ENCODE data around the gene SLC22A7. TPM values are rescaled to one million over a fixed set of nuclear protein-coding genes. Genes with fewer than 3 reads are reported as not detected.

The SLC22A7 gene
- total and polyA plus RNA-seq, 2 donors from 2014 or later: 2.0 to 34.8 TPM

GRCh38 chr6:43318011-43318410 lies 20.0 kb downstream of the SLC22A7 start:
- H3K9me3 ChIP-seq (ENCODE audit: control insufficient read depth in 2 of 3, insufficient read depth in 1 of 3, low read length in 3 of 3): no peaks in the 10 kb centered on the region
- no peak for TF ChIP-seq CTCF (IDR thresholded peaks at IDR 0.05; ENCODE audit: borderline replicate concordance, extremely low read depth, insufficient read depth)
- no peaks in the 10 kb centered on the region for H3K36me3 ChIP-seq (ENCODE audit: control insufficient read depth in 2 of 3, insufficient read depth in 3 of 3, low read length in 3 of 3)
- no peaks in the 10 kb centered on the region for H3K27me3 ChIP-seq (ENCODE audit: control insufficient read depth, insufficient read depth, low read length)
- intact Hi-C loops (cut with DNase I): no loop called here
- no peak overlapping the region for H3K4me3 ChIP-seq (ENCODE audit: low read length in 3 of 3)
- H3K27ac ChIP-seq (ENCODE audit: low read depth in 2 of 2, low read length in 2 of 2): no peak overlapping the region
- FAIRE-seq: no peak
- no peak for DNase-seq
- H3K4me1 ChIP-seq (ENCODE audit: control insufficient read depth in 2 of 3, insufficient read depth in 2 of 3, low read depth in 1 of 3, low read length in 3 of 3): no peaks in the 10 kb centered on the region
- H3K9ac ChIP-seq (ENCODE audit: low read length in 3 of 3): no peak overlapping the region

- FAIRE-seq (no peak), DNase-seq (no peak)
- H3K27ac ChIP-seq (ENCODE audit: low read depth in 2 of 2, low read length in 2 of 2): no peak overlapping the region
- TF ChIP-seq CTCF (IDR thresholded peaks at IDR 0.05; ENCODE audit: borderline replicate concordance, extremely low read depth, insufficient read depth): no peak
- no peaks in the 10 kb centered on the region for H3K9me3 ChIP-seq (ENCODE audit: control insufficient read depth in 2 of 3, insufficient read depth in 1 of 3, low read length in 3 of 3)
- intact Hi-C loops (cut with DNase I): no loop called here
- no peak overlapping the region for H3K4me3 ChIP-seq (ENCODE audit: low read length in 3 of 3)
- no peaks in the 10 kb centered on the region for H3K4me1 ChIP-seq (ENCODE audit: control insufficient read depth in 2 of 3, insufficient read depth in 2 of 3, low read depth in 1 of 3, low read length in 3 of 3)
- no peaks in the 10 kb centered on the region for H3K27me3 ChIP-seq (ENCODE audit: control insufficient read depth, insufficient read depth, low read length)
- H3K9ac ChIP-seq (ENCODE audit: low read length in 3 of 3): no peak overlapping the region
- H3K36me3 ChIP-seq (ENCODE audit: control insufficient read depth in 2 of 3, insufficient read depth in 3 of 3, low read length in 3 of 3): no peaks in the 10 kb centered on the region
Observed at GRCh38 chr6:43325876-43326275, 27.8 kb downstream of the SLC22A7 start.

- Histone ChIP-seq H3K9me3 (ENCODE audit: control insufficient read depth in 2 of 3, insufficient read depth in 1 of 3, low read length in 3 of 3) (no peaks in the 10 kb centered on the region), H3K4me1 (ENCODE audit: control insufficient read depth in 2 of 3, insufficient read depth in 2 of 3, low read depth in 1 of 3, low read length in 3 of 3) (no peaks in the 10 kb centered on the region), H3K36me3 (ENCODE audit: control insufficient read depth in 2 of 3, insufficient read depth in 3 of 3, low read length in 3 of 3) (no peaks in the 10 kb centered on the region), H3K4me3 (ENCODE audit: low read length in 3 of 3) (no peak overlapping the region), H3K27ac (ENCODE audit: low read depth in 2 of 2, low read length in 2 of 2) (peak overlapping the region; percentile 18 to 32), H3K27me3 (ENCODE audit: control insufficient read depth, insufficient read depth, low read length) (no peaks in the 10 kb centered on the region), H3K9ac (ENCODE audit: low read length in 3 of 3) (no peak overlapping the region)
- intact Hi-C loops (cut with DNase I): no loop called here
- no peak for TF ChIP-seq CTCF (IDR thresholded peaks at IDR 0.05; ENCODE audit: borderline replicate concordance, extremely low read depth, insufficient read depth)
- FAIRE-seq (no peak), DNase-seq (no peak)
Observed at GRCh38 chr6:43328528-43328927, 30.5 kb downstream of the SLC22A7 start.

- Histone ChIP-seq H3K27ac (ENCODE audit: low read depth in 2 of 2, low read length in 2 of 2) (no peak overlapping the region), H3K4me3 (ENCODE audit: low read length in 3 of 3) (no peak overlapping the region), H3K4me1 (ENCODE audit: control insufficient read depth in 2 of 3, insufficient read depth in 2 of 3, low read depth in 1 of 3, low read length in 3 of 3) (no peaks in the 10 kb centered on the region), H3K27me3 (ENCODE audit: control insufficient read depth, insufficient read depth, low read length) (no peaks in the 10 kb centered on the region), H3K9ac (ENCODE audit: low read length in 3 of 3) (no peak overlapping the region), H3K36me3 (ENCODE audit: control insufficient read depth in 2 of 3, insufficient read depth in 3 of 3, low read length in 3 of 3) (no peaks in the 10 kb centered on the region), H3K9me3 (ENCODE audit: control insufficient read depth in 2 of 3, insufficient read depth in 1 of 3, low read length in 3 of 3) (no peaks in the 10 kb centered on the region)
- DNase-seq (no peak), FAIRE-seq (no peak)
- TF ChIP-seq CTCF (IDR thresholded peaks at IDR 0.05; ENCODE audit: borderline replicate concordance, extremely low read depth, insufficient read depth): no peak
- intact Hi-C loops (cut with DNase I): loop anchor here (10.0 kb wide), 1 partner anchor 67 kb away; no protein-coding TSS in a partner anchor
Observed at GRCh38 chr6:43331470-43331869, 33.4 kb downstream of the SLC22A7 start.
